ENCODE data around the gene PCDHB14.
"Not testable (repeated sequence)": the region's sequence is repeated elsewhere in the genome, so short reads cannot be mapped to it uniquely, and the experiment has no call there.

PCDHB14 gene

DNA sequence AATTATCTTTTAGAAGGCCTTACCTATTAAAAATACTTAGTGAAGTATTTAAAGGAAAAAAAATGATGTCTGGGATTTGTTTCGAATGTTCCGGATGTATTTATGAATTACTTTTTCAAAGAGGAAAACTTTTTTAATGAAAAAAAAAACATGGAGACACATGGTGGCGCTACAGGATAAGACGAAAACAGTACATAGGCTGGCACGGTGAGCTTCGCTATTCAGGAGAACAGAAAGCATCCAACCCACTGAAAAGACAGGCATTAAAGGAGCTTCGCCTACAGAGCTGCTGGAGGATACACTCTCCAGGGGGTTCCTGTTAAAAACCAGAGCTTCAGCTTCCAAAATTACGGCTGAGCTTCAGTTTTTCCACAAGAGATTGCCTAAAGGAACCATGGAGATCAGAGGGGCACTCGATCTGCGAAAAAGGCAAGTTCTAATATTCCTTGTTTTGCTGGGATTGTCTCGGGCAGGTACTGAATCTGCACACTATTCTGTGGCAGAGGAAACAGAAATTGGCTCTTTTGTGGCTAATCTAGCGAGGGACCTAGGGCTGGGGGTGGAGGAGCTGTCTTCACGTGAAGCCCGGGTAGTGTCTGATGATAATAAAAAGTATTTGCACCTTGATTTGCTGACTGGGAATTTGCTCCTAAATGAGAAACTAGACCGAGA lies at the start of gene PCDHB14:
TSS of gene PCDHB14 (plus strand) at position 232 of the 672 bp plus-strand sequence. CDS start at position 395, 163 bp downstream.
- DNase-seq (ENCODE audit: low spot score), result peak; percentile 24

DNA sequence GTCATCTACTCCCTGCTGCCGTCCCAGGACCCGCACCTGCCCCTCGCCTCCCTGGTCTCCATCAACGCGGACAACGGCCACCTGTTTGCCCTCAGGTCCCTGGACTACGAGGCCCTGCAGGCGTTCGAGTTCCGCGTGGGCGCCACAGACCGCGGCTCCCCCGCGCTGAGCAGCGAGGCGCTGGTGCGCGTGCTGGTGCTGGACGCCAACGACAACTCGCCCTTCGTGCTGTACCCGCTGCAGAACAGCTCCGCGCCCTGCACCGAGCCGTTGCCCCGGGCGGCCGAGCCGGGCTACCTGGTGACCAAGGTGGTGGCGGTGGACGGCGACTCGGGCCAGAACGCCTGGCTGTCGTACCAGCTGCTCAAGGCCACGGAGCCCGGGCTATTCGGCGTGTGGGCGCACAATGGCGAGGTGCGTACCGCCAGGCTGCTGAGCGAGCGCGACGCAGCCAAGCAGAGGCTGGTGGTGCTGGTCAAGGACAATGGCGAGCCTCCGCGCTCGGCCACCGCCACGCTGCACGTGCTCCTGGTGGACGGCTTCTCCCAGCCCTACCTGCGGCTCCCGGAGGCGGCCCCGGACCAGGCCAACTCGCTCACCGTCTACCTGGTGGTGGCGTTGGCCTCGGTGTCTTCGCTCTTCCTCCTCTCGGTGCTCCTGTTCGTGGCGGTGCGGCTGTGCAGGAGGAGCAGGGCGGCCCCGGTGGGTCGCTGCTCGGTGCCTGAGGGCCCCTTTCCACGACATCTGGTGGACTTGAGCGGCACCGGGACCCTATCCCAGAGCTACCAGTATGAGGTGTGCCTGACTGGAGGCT lies 48.6 kb upstream of the PCDHB14 start:
- not testable (repeated sequence) for DNase-seq (ENCODE audit: low spot score)

DNA sequence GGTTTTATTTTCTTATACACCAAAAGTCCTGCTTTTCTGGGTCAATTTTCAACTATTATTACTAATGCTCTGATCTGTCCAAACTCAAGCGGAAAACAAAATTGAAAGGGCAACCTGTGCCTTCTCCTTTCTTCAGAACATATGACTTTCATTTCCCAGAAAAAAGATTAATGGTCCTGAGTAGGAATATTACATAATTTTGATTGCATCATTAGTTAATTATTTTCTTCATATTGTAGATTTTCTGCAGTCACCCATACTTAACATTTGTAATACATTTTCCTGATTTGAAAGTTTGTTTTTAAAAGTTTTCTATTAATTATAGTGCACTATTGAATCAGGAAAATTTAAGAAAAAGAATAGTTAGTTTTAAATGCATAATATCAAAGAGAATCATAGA lies 47.2 kb upstream of the PCDHB14 start:
- DNase-seq (ENCODE audit: low spot score), result no peak

DNA sequence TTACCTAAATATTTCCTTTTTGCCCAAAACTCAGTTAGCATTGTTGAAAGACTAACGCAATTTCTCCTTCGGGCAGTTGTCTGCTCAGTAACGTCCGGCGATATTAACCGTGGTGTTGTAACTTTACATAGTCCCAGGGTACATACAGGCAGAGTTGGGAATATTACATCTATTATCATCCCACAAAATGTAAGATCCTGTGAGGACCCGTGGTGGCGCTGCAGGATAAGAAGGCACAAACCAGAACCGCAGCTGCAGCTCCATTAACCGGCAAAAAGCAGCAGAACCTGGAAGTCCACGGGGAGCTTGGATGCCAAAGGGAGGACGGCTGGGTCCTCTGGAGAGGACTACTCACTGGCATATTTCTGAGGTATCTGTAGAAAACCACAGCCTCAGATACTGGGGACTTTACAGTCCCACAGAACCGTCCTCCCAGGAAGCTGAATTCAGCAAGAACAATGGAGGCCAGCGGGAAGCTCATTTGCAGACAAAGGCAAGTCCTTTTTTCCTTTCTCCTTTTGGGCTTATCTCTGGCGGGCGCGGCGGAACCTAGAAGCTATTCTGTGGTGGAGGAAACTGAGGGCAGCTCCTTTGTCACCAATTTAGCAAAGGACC lies 45.5 kb upstream of the PCDHB14 start, which contains the start of gene PCDHB8:
TSS of gene PCDHB8 (plus strand) at position 214 of the 615 bp plus-strand sequence. CDS start at position 459, 245 bp downstream.
- DNase-seq (ENCODE audit: low spot score), result not testable (repeated sequence)

DNA sequence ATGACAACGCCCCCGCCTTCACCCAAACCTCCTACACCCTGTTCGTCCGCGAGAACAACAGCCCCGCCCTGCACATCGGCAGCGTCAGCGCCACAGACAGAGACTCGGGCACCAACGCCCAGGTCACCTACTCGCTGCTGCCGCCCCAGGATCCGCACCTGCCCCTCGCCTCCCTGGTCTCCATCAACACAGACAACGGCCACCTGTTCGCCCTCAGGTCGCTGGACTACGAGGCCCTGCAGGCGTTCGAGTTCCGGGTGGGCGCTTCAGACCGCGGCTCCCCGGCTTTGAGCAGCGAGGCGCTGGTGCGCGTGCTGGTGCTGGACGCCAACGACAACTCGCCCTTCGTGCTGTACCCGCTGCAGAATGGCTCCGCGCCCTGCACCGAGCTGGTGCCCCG lies 43.8 kb upstream of the PCDHB14 start:
- not testable (repeated sequence) for DNase-seq (ENCODE audit: low spot score)

DNA sequence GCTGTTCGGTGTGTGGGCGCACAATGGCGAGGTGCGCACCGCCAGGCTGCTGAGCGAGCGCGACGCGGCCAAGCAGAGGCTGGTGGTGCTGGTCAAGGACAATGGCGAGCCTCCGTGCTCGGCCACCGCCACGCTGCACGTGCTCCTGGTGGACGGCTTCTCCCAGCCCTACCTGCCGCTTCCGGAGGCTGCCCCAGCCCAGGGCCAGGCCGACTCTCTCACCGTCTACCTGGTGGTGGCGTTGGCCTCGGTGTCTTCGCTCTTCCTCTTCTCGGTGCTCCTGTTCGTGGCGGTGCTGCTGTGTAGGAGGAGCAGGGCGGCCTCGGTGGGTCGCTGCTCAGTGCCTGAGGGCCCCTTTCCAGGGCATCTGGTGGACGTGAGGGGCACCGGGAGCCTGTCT lies 43.3 kb upstream of the PCDHB14 start:
- not testable (repeated sequence) for DNase-seq (ENCODE audit: low spot score)

DNA sequence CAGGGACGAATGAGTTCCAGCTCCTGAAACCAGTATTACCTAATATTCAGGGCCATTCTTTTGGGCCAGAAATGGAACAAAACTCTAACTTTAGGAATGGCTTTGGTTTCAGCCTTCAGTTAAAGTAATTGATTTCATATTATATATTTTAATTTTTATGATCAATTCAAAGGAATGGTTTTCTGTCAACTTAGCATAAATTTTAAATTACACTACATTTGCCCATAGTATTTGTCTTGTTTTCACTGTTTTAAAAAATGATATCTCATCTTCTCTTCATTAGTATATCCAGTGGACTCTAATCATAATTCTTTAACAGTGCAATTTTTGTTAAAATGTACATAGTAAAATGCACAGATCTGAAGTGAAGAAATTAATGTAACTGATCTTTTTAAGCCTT lies 42.8 kb upstream of the PCDHB14 start:
- no peak for DNase-seq (ENCODE audit: low spot score)

DNA sequence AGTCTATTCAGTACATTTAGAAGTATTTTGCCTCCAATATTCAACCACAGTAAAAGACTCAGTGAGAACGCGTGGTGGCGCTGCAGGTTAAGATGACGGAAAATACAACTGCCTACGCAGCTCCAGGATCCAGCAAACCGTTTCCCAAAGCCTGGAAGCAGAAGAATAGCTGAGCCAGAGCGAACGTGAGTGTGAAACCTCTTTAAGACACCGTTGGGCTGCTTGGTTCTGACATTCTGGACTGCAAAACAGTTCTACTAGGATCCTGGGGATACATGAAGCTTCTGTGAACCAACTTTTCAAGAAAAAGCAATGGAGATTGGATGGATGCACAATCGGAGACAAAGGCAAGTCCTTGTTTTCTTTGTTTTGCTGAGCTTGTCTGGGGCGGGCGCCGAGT lies 40.9 kb upstream of the PCDHB14 start, which contains the start of gene PCDHB16:
TSS of gene PCDHB16 (plus strand) at position 140 of the 400 bp plus-strand sequence. CDS start at position 313, 173 bp downstream.
- peak; percentile 43 for DNase-seq (ENCODE audit: low spot score)

DNA sequence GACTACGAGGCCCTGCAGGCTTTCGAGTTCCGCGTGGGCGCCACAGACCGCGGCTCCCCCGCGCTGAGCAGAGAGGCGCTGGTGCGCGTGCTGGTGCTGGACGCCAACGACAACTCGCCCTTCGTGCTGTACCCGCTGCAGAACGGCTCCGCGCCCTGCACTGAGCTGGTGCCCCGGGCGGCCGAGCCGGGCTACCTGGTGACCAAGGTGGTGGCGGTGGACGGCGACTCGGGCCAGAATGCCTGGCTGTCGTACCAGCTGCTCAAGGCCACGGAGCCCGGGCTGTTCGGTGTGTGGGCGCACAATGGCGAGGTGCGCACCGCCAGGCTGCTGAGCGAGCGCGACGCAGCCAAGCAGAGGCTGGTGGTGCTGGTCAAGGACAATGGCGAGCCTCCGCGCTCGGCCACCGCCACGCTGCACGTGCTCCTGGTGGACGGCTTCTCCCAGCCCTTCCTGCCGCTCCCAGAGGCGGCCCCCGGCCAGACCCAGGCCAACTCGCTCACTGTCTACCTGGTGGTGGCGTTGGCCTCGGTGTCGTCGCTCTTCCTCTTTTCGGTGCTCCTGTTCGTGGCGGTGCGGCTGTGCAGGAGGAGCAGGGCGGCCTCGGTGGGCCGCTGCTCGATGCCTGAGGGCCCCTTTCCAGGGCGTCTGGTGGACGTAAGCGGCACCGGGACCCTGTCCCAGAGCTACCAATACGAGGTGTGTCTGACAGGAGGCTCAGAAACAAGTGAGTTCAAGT lies 38.9 kb upstream of the PCDHB14 start:
- not testable (repeated sequence) for DNase-seq (ENCODE audit: low spot score)

DNA sequence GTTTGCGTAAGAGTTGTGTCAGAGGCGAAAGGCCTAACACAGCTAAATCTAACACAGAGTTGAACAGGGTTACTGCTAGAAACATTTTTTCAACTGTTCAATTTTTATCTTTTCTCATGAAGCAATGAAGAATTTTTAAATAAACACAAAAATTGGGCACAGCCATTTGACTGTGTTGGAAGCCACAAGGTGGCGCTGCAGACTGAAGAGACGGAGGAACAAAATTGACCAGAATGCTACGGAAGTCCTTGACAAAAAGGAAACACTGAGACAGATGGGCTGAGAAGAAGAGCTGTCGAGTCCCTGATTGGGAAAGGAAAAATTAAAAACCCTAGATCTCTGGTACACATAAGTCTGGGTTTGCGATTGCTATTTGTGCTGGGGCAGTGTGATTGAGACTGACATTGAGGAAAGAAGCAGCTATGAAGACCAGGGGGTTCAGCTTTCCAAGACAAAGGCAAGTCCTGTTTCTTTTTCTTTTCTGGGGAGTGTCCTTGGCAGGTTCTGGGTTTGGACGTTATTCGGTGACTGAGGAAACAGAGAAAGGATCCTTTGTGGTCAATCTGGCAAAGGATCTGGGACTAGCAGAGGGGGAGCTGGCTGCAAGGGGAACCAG lies 36.1 kb upstream of the PCDHB14 start, which contains the start of gene PCDHB9:
TSS of gene PCDHB9 (plus strand) at position 265 of the 616 bp plus-strand sequence. CDS start at position 423, 158 bp downstream.
- peak; percentile 29 for DNase-seq (ENCODE audit: low spot score)

DNA sequence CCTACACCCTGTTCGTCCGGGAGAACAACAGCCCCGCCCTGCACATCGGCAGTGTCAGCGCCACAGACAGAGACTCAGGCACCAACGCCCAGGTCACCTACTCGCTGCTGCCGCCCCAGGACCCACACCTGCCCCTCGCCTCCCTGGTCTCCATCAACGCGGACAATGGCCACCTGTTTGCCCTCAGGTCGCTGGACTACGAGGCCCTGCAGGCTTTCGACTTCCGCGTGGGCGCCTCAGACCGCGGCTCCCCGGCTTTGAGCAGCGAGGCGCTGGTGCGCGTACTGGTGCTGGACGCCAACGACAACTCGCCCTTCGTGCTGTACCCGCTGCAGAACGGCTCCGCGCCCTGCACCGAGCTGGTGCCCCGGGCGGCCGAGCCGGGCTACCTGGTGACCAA lies 34.5 kb upstream of the PCDHB14 start:
- DNase-seq (ENCODE audit: low spot score), result not testable (repeated sequence)

DNA sequence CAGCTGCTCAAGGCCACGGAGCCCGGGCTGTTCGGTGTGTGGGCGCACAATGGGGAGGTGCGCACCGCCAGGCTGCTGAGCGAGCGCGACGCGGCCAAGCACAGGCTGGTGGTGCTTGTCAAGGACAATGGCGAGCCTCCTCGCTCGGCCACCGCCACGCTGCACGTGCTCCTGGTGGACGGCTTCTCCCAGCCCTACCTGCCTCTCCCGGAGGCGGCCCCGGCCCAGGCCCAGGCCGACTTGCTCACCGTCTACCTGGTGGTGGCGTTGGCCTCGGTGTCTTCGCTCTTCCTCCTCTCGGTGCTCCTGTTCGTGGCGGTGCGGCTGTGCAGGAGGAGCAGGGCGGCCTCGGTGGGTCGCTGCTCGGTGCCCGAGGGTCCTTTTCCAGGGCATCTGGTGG lies 34.0 kb upstream of the PCDHB14 start:
- not testable (repeated sequence) for DNase-seq (ENCODE audit: low spot score)

DNA sequence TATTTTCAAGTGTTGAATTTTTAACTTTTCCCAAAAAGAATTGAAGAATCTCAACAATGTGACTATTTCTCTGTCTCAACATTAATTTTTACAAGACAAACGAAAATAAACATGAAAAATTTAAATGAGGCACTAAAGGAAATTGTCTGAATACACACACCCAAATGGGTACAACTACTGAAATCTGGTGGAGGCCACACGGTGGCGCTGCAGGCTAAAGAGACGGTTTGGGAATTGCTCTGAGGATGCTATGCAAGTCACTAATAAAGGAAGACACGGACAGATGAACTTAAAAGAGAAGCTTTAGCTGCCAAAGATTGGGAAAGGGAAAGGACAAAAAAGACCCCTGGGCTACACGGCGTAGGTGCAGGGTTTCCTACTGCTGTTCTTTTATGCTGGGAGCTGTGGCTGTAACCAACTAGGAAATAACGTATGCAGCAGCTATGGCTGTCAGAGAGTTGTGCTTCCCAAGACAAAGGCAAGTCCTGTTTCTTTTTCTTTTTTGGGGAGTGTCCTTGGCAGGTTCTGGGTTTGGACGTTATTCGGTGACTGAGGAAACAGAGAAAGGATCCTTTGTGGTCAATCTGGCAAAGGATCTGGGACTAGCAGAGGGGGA lies 30.9 kb upstream of the PCDHB14 start, which contains the start of gene PCDHB10:
TSS of gene PCDHB10 (plus strand) at position 244 of the 616 bp plus-strand sequence. CDS start at position 444, 200 bp downstream.
- DNase-seq (ENCODE audit: low spot score), result peak; percentile 20

DNA sequence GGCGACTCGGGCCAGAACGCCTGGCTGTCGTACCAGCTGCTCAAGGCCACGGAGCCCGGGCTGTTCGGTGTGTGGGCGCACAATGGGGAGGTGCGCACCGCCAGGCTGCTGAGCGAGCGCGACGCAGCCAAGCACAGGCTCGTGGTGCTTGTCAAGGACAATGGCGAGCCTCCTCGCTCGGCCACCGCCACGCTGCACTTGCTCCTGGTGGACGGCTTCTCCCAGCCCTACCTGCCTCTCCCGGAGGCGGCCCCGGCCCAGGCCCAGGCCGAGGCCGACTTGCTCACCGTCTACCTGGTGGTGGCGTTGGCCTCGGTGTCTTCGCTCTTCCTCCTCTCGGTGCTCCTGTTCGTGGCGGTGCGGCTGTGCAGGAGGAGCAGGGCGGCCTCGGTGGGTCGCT lies 28.8 kb upstream of the PCDHB14 start:
- DNase-seq (ENCODE audit: low spot score), result not testable (repeated sequence)

DNA sequence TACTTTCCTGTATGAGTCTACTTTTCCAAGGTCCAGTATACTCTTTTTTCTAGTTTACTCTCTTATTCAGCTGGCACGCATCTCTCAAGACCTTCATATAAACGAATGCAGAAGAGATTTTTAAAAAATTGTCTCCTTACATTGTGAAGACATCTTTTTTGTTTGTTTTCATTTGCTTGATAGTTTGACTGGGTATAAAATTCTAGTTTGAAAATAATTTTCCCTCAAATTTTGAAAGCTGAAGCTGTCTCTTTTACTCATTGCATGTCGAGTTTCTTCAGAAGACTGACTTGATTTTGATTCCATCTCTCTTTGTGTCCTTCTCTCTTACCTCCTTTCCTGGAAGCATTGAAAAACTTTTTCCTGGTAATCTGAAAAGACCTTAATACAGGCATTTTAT lies 26.8 kb upstream of the PCDHB14 start:
- DNase-seq (ENCODE audit: low spot score), result no peak

DNA sequence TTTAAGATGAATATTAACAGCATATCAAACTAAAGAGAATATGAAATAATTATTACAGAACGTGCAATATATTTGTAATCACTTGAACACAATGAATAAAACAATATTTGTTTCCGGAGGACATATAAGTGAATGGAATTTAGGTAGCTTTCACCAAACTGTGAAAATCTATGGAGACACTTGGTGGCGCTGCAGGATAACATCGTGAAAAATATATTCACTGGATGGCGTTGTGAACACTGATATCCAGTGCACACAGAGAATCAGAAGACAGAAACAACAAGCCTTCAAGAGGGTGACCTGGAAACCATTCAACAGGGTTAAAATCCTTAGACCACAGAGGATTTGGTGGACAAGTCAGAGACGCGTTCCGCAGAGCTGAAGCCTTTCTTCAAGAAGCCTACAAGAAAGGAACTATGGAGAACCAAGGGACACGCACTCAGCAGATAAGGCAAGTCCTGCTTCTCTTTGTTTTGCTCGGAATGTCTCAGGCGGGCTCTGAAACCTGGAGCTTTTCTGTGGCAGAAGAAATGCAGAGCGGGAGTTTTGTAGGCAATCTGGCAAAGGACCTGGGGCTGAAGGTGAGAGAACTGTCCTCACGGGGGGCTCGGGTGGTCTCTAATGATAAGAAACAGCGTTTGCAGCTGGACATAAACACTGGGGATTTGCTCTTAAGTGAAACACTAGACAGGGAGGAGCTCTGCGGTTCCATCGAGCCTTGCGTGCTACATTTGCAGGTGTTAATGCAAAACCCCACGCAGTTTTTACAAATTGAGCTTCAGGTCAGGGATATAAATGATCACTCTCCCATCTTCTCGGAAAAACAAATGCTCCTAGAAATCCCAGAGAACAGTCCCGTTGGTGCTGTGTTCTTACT lies 23.5 kb upstream of the PCDHB14 start, which contains the start of gene PCDHB11:
TSS of gene PCDHB11 (plus strand) at position 269 of the 877 bp plus-strand sequence. CDS start at position 417, 148 bp downstream.
- DNase-seq (ENCODE audit: low spot score), result no peak

DNA sequence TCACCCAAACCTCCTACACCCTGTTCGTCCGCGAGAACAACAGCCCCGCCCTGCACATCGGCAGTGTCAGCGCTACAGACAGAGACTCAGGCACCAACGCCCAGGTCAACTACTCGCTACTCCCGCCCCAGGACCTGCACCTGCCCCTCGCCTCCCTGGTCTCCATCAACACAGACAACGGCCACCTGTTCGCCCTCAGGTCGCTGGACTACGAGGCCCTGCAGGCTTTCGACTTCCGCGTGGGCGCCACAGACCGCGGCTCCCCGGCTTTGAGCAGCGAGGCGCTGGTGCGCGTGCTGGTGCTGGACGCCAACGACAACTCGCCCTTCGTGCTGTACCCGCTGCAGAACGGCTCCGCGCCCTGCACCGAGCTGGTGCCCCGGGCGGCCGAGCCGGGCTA lies 22.0 kb upstream of the PCDHB14 start:
- DNase-seq (ENCODE audit: low spot score), result not testable (repeated sequence)

DNA sequence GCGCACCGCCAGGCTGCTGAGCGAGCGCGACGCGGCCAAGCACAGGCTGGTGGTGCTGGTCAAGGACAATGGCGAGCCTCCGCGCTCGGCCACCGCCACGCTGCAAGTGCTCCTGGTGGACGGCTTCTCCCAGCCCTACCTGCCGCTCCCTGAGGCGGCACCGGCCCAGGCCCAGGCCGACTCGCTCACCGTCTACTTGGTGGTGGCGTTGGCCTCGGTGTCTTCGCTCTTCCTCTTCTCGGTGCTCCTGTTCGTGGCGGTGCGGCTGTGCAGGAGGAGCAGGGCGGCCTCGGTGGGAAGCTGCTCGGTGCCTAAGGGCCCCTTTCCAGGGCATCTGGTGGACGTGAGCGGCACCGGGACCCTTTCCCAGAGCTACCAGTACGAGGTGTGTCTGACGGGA lies 21.5 kb upstream of the PCDHB14 start:
- not testable (repeated sequence) for DNase-seq (ENCODE audit: low spot score)

DNA sequence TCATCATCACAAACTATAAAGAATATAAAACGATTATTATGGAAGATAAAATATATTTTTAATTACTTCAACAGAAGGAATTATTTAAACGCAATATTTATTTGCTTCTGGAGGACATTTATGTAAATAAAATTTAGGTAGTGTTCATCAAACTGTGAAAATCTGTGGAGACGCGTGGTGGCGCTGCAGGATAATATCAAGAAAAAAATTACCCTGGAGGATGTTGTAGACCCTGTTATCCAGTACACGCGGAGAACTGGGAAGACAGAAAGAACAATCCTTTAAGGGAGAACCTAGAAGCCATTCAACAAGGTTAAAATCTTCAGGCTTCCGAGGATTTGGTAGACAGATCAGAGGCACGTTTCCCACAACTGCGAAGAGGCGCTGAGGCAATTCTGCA lies 14.7 kb upstream of the PCDHB14 start, which contains the start of gene PCDHB12:
TSS of gene PCDHB12 (plus strand) at position 242 of the 400 bp plus-strand sequence. CDS start 189 bp downstream, outside the sequence.
- DNase-seq (ENCODE audit: low spot score), result no peak

All from AG08395 (cell line).